GM13977 (cell line): Measurements from ENCODE around the gene COX20.

Experiments used
- DNase-seq: peaks from one replicate; pipeline ENCODE4 v3.0.0; 2012; ENCODE audit warnings: low spot score
- CTCF ChIP-seq: IDR thresholded peaks from 2 replicates; pipeline ENCODE4 v1.5.1; 2012; ENCODE audit warnings: mild to moderate bottlenecking, control low read depth; ENCODE audit not compliant: insufficient read depth; ENCODE audit errors: extremely low read depth, missing control alignments
- in situ Hi-C: fragments of 300-500 bp; cut with MboI; formaldehyde crosslinking; loops from one replicate; pipeline ENCODE4 v1.12.0; 2022; ENCODE audit warnings: low sequenced_read_pairs, low pct_unique_long_range_greater_than_20kb, mixed read lengths, inconsistent platforms; ENCODE audit not compliant: unreplicated experiment

COX20 gene

GRCh38 chr1:244868484-244869363, 33.3 kb downstream of the COX20 start:
- TF ChIP-seq CTCF, result no peak
- DNase-seq, result no peak
- in situ Hi-C loops, result loop anchor here (25.0 kb wide), 1 partner anchor 169 kb away; no protein-coding TSS in a partner anchor

- DNase-seq, result no peak
- in situ Hi-C loops, result loop anchor here (25.0 kb wide), 1 partner anchor 168 kb away; no protein-coding TSS in a partner anchor
Observed at GRCh38 chr1:244869364-244869827, 33.9 kb downstream of the COX20 start.

DNA sequence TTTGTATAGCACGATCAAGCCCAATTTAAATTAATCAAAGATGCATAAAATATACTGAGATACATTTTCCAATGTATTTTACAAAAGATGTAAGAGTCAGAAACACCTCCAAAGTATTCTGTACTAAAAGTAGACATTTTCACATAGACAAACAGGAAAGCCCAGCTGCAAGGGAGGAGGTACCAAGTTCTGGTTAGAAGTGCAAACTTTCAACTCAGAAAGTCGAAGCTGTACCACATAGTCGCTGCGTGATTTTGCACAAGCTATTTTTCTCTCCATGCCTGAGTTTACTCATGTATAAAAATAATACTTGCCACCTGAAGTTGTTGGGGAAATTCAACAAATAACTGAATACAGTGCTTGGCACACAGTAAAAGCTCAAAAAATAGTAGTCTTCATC, 34.5 kb downstream of the COX20 start:
- TF ChIP-seq CTCF, result no peak
- in situ Hi-C loops, result loop anchor here (25.0 kb wide), 1 partner anchor 167 kb away; no protein-coding TSS in a partner anchor
- DNase-seq, result no peak

More at GRCh38 chr1:244869364-244869827, 33.9 kb downstream of the COX20 start:
- no peak for TF ChIP-seq CTCF

- TF ChIP-seq CTCF, result no peak
- in situ Hi-C loops, result loop anchor here (25.0 kb wide), 1 partner anchor 162 kb away; no protein-coding TSS in a partner anchor
- no peak for DNase-seq
Observed at GRCh38 chr1:244874974-244875579, 39.6 kb downstream of the COX20 start.

GRCh38 chr1:244876228-244876910, 40.9 kb downstream of the COX20 start:
- no peak for TF ChIP-seq CTCF
- in situ Hi-C loops, result no loop called here
- no peak for DNase-seq

- in situ Hi-C loops, result no loop called here
- no peak for DNase-seq
- no peak for TF ChIP-seq CTCF
Observed at GRCh38 chr1:244878681-244879080, 43.2 kb downstream of the COX20 start.
